Small intestine (tissue), 7 donors: Measurements from ENCODE around the gene COX10. TPM values are rescaled to one million over a fixed set of nuclear protein-coding genes. Genes with fewer than 3 reads are reported as not detected.
A peak's percentile ranks its signal among the peaks of the same experiment; 100 is the strongest.

Experiments
- DNase-seq, 2 donors: peaks; one replicate each; pipeline versions ENCODE4 v3.0.0 to v3.0.0-alpha.2; 2013
- FAIRE-seq: peaks from 2 replicates; lab custom pipeline; 2012; peaks lifted over from hg19 to GRCh38; lab: Jason Lieb, UNC
- H3K27ac ChIP-seq, 3 donors: one replicate each; pipeline ENCODE4 v1.5.1; 2013; ENCODE audit warnings: low read length in 2 of 3, mild to moderate bottlenecking in 2 of 3, control low read depth in 1 of 3, inconsistent platforms in 1 of 3, low read depth in 1 of 3, moderate library complexity in 1 of 3
- H3K27me3 ChIP-seq, 3 donors: one replicate each; pipeline ENCODE4 v1.6.1; 2013; ENCODE audit warnings: low read length in 3 of 3, inconsistent platforms in 1 of 3; ENCODE audit not compliant: control insufficient read depth in 3 of 3, insufficient read depth in 3 of 3
- H3K36me3 ChIP-seq, 3 donors: one replicate each; pipeline ENCODE4 v1.6.1; 2013; ENCODE audit warnings: low read length in 3 of 3, inconsistent platforms in 1 of 3, low read depth in 1 of 3, mild to moderate bottlenecking in 1 of 3, moderate library complexity in 1 of 3; ENCODE audit not compliant: control insufficient read depth in 3 of 3, insufficient read depth in 2 of 3
- H3K4me1 ChIP-seq, 3 donors: one replicate each; pipeline ENCODE4 v1.6.1; 2013; ENCODE audit warnings: low read length in 2 of 3, inconsistent platforms in 1 of 3, low read depth in 1 of 3, mild to moderate bottlenecking in 1 of 3, moderate library complexity in 1 of 3; ENCODE audit not compliant: control insufficient read depth in 3 of 3, insufficient read depth in 2 of 3
- H3K4me3 ChIP-seq, 3 donors: one replicate each; pipeline ENCODE4 v1.5.1; 2013; ENCODE audit warnings: low read length in 3 of 3, control low read depth in 1 of 3, inconsistent platforms in 1 of 3, low read depth in 1 of 3, mild to moderate bottlenecking in 1 of 3, moderate library complexity in 1 of 3
- H3K9me3 ChIP-seq, 2 donors: one replicate each; pipeline ENCODE4 v1.6.1; 2013; ENCODE audit warnings: low read depth in 1 of 2, low read length in 1 of 2; ENCODE audit not compliant: control insufficient read depth in 2 of 2, insufficient read depth in 1 of 2
- WGBS, 3 donors: extraction: QIAGEN DNeasy Blood & Tissue Kit; methylation state at CpG; one replicate each; pipeline ENCODE4 v1.1.7; 2013; 5-methylcytosine and 5-hydroxymethylcytosine counted together
- polyA plus RNA-seq, 4 donors: library from polyadenylated mRNA; stranded (reverse) in 3 of 4; unstranded in 1 of 4; fragments of 200-250 nt in 3 of 4; fragments of 120-200 nt in 1 of 4; gene quantifications; one replicate each; pipeline versions ENCODE4 v1.2.1 to v1.2.3, GENCODE V29; 2013
- donor health status: healthy with polysubstance abuse.
- donor health status: control.
- donor health status: control.
- donor health status: Bipolar disorder and iron deficiency.
- donor health status: healthy.

Gene COX10
- polyA plus RNA-seq, 4 donors = 10.8 to 18.1 (median 16.2) TPM

DNA sequence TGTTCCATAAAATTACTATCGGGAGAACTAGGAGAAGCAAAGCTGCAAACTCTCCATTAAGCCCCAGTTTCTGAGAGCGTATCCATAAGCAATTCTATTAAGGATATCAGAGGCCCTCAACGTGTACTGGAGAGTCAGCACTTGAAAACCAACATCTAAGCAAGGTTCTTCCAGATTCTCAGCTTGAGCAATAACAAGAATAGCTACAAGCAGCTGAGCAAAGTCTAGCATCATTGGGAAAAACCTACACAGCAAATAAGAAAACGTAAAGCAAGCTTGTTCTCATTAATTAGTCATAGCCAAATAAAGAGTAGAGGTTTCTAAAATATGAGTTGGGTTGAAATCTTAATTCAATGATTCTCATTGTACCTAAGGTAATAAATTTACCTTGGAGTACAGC, 26.9 kb upstream of the COX10 start:
- no peak for FAIRE-seq
- H3K9me3 ChIP-seq = no peaks in the 10 kb centered on the region
- H3K4me1 ChIP-seq = peaks cover 0 to 4% (median 0%) of the 10 kb centered on the region in 3 donors
- DNase-seq = no peak
- H3K4me3 ChIP-seq = no peak overlapping the region
- 85 to 86% (median 86%) methylated on average over 4 of the region's 4 CpGs for WGBS, 3 donors
- H3K27ac ChIP-seq = no peak overlapping the region
- H3K27me3 ChIP-seq = no peaks in the 10 kb centered on the region
- no peaks in the 10 kb centered on the region for H3K36me3 ChIP-seq

GRCh38 chr17:14044702-14045101, 24.6 kb upstream of the COX10 start:
- FAIRE-seq = no peak
- no peak for DNase-seq
- no peaks in the 10 kb centered on the region for H3K27me3 ChIP-seq
- no peak overlapping the region for H3K27ac ChIP-seq
- H3K9me3 ChIP-seq = no peaks in the 10 kb centered on the region
- H3K4me3 ChIP-seq = no peak overlapping the region
- H3K4me1 ChIP-seq = no peaks in the 10 kb centered on the region
- WGBS, 3 donors = 42 to 79% (median 62%) methylated on average over 1 of the region's 1 CpG
- H3K36me3 ChIP-seq = no peaks in the 10 kb centered on the region

DNA sequence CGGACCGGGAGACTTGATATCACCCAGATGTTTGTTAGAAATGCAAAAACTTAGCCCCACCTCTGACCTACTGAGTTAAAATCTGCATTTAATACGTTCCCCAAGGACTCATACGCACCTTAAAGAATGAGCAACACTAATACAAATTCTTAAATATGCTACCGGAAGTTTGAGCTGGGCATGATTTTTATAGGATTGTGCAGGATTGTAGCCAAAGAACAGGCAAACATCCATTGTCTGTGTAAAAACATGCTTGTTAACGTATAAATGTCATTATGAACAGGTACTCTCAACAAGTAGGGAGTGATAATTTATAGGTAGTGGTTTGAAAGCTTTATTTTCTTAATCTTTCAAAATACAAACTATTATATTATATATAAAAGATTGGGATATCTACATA, 22.3 kb upstream of the COX10 start:
- Histone ChIP-seq H3K4me3 (no peak overlapping the region), H3K27me3 (no peaks in the 10 kb centered on the region), H3K27ac (no peak overlapping the region), H3K36me3 (peaks cover 0 to 6% (median 3%) of the 10 kb centered on the region in 3 donors), H3K9me3 (no peaks in the 10 kb centered on the region), H3K4me1 (no peaks in the 10 kb centered on the region)
- FAIRE-seq = no peak
- DNase-seq = no peak
- WGBS, 3 donors = 91 to 96% (median 96%) methylated on average over 6 of the region's 6 CpGs

GRCh38 chr17:14047591-14047990, 21.7 kb upstream of the COX10 start:
- Histone ChIP-seq H3K27ac (no peak overlapping the region), H3K4me1 (no peaks in the 10 kb centered on the region), H3K36me3 (peaks cover 0 to 6% (median 3%) of the 10 kb centered on the region in 3 donors), H3K9me3 (no peaks in the 10 kb centered on the region), H3K27me3 (no peaks in the 10 kb centered on the region), H3K4me3 (no peak overlapping the region)
- FAIRE-seq (no peak), DNase-seq (no peak)
- 81 to 98% (median 86%) methylated on average over 4 of the region's 4 CpGs for WGBS, 3 donors

DNA sequence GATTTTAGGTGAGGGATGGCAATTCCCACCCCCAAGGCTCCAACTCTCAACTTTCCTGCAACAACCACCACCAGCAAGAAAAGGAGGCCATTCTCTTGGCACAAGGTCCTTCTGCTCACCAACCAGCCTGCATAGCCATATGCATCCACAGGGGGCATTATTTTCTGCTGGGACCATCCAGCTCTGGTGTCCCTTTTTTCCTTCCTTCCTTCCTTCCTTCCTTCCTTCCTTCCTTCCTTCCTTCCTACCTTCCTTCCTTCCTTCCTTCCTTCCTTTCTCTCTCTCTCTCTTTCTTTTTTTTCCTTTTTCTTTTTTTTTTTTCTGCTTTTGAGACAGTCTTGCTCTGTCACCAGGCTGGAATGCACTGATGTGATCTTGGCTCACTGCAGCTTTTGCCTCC, 21.1 kb upstream of the COX10 start:
- Histone ChIP-seq H3K4me3 (no peak overlapping the region), H3K27ac (no peak overlapping the region), H3K27me3 (no peaks in the 10 kb centered on the region), H3K4me1 (no peaks in the 10 kb centered on the region), H3K36me3 (peaks cover 0 to 6% (median 3%) of the 10 kb centered on the region in 3 donors), H3K9me3 (no peaks in the 10 kb centered on the region)
- peak in 1 of 2 donors; percentile 9 for DNase-seq
- no peak for FAIRE-seq

- H3K4me1 ChIP-seq = no peaks in the 10 kb centered on the region
- H3K27ac ChIP-seq = no peak overlapping the region
- no peaks in the 10 kb centered on the region for H3K27me3 ChIP-seq
- DNase-seq = no peak
- no peak overlapping the region for H3K4me3 ChIP-seq
- H3K36me3 ChIP-seq = peaks cover 0 to 6% (median 3%) of the 10 kb centered on the region in 3 donors
- 85 to 94% (median 87%) methylated on average over 5 of the region's 5 CpGs for WGBS, 3 donors
- no peak for FAIRE-seq
- no peaks in the 10 kb centered on the region for H3K9me3 ChIP-seq
These were observed 18.7 kb upstream of the COX10 start for GRCh38 chr17:14050616-14051015.

GRCh38 chr17:14051692-14052091, 17.6 kb upstream of the COX10 start:
- Histone ChIP-seq H3K36me3 (peaks cover 0 to 6% (median 3%) of the 10 kb centered on the region in 3 donors), H3K4me3 (no peak overlapping the region), H3K27me3 (no peaks in the 10 kb centered on the region), H3K27ac (no peak overlapping the region), H3K9me3 (peaks cover 0 to 3% of the 10 kb centered on the region in 2 donors), H3K4me1 (no peaks in the 10 kb centered on the region)
- 93 to 95% (median 93%) methylated on average over 4 of the region's 4 CpGs for WGBS, 3 donors
- FAIRE-seq (no peak), DNase-seq (no peak)

DNA sequence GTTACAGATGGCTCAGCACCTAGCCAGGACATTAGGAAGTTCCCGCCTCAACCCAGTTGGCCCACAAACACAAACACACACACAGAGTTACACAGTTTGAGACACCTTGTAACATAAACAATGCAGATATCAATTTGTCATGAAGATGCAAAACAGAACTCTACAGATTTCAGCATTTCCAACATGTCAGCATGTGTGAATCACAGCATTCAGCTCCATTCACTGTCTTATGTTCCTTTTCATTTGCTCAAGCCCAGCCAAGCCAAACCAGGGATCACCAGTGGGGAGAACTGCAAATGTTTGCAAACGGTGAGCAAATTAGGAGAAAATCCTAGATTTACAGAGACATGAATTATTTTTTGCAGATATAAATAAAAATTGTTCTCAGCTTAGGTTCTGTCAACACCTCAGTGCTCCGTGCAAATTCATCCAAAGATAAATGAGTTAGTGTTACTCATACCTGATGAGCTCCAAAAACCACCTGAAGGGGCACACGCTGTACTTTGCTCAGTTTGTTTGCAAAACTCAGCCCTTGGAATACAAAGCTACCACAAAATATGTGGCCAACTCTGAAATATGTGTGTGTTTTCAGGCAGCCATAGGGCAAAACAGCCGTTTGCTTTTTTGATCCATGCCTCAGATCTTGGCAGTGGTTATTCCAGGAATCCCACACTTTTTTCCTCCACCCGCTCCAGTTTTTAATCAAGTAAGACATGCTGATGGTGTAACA, 16.3 kb upstream of the COX10 start:
- Histone ChIP-seq H3K36me3 (peaks cover 0 to 6% (median 3%) of the 10 kb centered on the region in 3 donors), H3K4me1 (no peaks in the 10 kb centered on the region), H3K27ac (no peak overlapping the region), H3K27me3 (no peaks in the 10 kb centered on the region), H3K9me3 (peaks cover 0 to 6% of the 10 kb centered on the region in 2 donors), H3K4me3 (no peak overlapping the region)
- 82 to 89% (median 87%) methylated on average over 6 of the region's 6 CpGs for WGBS, 3 donors
- FAIRE-seq (no peak), DNase-seq (no peak)

- Histone ChIP-seq H3K27ac (no peak overlapping the region), H3K4me3 (no peak overlapping the region), H3K36me3 (no peaks in the 10 kb centered on the region), H3K4me1 (no peaks in the 10 kb centered on the region), H3K9me3 (peaks cover 0 to 6% of the 10 kb centered on the region in 2 donors), H3K27me3 (no peaks in the 10 kb centered on the region)
- DNase-seq (no peak), FAIRE-seq (no peak)
These were observed 11.7 kb upstream of the COX10 start for GRCh38 chr17:14057591-14057990.
